ENCODE data around the gene SORCS2. TPM values are rescaled to one million over a fixed set of nuclear protein-coding genes. Genes with fewer than 3 reads are reported as not detected.
A peak's percentile ranks its signal among the peaks of the same experiment; 100 is the strongest.

The SORCS2 gene
- total RNA-seq, 8 experiments from 2014 or later: 1.8 to 14.0 (median 5.3) TPM

DNA sequence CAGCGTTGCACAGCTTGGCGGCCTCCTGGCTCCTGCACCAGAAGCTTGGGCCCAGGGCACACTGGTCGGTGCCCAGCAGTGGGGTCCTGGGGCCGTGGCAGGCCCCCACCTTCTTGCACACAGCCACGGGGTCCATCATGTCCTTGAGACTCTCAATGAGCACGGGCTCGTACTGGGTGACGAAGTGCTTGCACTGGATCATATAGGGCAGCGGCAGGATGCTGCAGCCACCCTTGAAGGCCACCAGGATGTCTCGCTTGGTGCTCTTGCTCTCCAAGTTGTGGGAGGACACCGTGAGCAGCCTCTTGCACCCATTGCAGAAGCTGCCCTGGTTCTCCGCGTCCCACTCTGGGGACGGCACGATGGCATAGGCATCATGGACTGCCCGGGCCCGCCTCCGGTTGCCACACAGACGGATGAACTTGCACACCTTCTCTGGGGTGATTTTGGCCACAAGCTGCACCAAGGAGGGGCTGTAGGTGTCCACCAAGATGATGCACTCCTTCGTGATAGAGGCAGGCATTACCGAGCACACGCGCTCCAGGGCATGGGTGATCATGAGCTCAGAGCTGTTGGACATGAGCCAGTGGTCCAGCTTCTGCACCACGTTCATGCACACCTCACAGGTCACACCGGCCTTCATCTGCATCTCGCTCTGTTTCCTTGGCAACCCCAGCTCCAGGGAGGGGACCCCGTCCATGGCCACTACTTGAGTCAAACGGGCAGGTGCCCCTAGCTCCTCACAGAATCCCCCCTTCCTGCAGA is 241.2 kb downstream of the SORCS2 start:
- H3K27ac ChIP-seq: no peak overlapping the region
- peaks cover 24 to 27% of the 10 kb centered on the region in 2 donors for H3K4me1 ChIP-seq (replicated peaks in 1 of 2)
- ATAC-seq (replicated peaks in 6 of 8): peak in 1 of 8 experiments; percentile 38
- in situ Hi-C loops (cut with MboI; ENCODE audit: low pct_unique_long_range_greater_than_20kb in 2 of 9, low sequenced_read_pairs in 9 of 9, unreplicated experiment in 9 of 9): no loop called here
- WGBS, 10 experiments: 59 to 100% (median 83%) methylated on average over 2 to 10 of the region's 28 CpGs; no CpG with 5 or more reads in 2 of the 10 experiments
- no peak overlapping the region for H3K4me3 ChIP-seq

DNA sequence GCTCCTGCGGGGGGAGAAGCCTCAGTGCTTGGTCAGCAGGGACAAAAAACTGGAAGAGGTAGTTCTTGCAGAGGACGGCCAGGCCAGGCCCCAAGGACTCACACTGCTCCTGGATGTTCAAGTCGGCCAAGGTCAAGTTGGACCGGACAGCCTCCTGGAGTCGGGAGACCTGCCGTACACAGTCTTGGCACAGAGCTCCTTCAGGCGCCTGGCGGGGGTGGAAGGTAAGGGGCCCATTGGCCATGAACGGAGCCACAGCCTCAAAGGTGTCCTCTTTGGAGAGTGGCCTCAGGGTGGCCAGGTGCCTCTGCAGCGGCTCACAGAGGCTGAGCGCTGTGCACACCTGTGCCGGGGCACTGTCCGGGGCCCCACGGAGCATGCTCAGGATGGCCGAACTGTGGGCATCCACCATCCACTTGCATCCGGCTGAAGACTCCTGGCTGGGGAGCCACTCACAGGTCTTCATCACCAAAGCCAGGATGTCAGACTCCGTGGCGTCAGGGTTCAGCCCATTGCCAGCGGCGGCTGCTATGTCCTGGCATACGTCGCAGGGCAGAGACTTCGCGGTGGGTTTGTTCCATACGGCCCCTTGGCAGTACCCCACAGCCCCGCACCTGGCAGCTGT is 241.9 kb downstream of the SORCS2 start:
- Histone ChIP-seq H3K27ac (no peak overlapping the region), H3K4me3 (no peak overlapping the region), H3K4me1 (replicated peaks in 1 of 2) (peaks cover 24 to 27% of the 10 kb centered on the region in 2 donors)
- 0 to 100% (median 94%) methylated on average over 1 to 15 of the region's 26 CpGs; no CpG with 5 or more reads in 5 of the 10 experiments for WGBS, 10 experiments
- ATAC-seq (replicated peaks in 6 of 8): no peak
- in situ Hi-C loops (cut with MboI; ENCODE audit: low pct_unique_long_range_greater_than_20kb in 2 of 9, low sequenced_read_pairs in 9 of 9, unreplicated experiment in 9 of 9): no loop called here

GRCh38 chr4:7434766-7435150 is 242.4 kb downstream of the SORCS2 start, which contains the start of gene PSAPL1:
TSS of gene PSAPL1 (minus strand) at chr4:7434930. CDS start at chr4:7434879, 51 bp downstream.
- peaks cover 23 to 24% of the 10 kb centered on the region in 2 donors for H3K4me1 ChIP-seq (replicated peaks in 1 of 2)
- ATAC-seq (replicated peaks in 6 of 8): peak; percentile 91 to 99 (median 94)
- WGBS, 10 experiments: 60% methylated on average over 1 of the region's 7 CpGs; no CpG with 5 or more reads in 9 of the 10 experiments
- no peak within 1 kb of the TSS for H3K27ac ChIP-seq
- no peak within 1 kb of the TSS for H3K4me3 ChIP-seq
- in situ Hi-C loops (cut with MboI; ENCODE audit: low pct_unique_long_range_greater_than_20kb in 2 of 9, low sequenced_read_pairs in 9 of 9, unreplicated experiment in 9 of 9): no loop called here

DNA sequence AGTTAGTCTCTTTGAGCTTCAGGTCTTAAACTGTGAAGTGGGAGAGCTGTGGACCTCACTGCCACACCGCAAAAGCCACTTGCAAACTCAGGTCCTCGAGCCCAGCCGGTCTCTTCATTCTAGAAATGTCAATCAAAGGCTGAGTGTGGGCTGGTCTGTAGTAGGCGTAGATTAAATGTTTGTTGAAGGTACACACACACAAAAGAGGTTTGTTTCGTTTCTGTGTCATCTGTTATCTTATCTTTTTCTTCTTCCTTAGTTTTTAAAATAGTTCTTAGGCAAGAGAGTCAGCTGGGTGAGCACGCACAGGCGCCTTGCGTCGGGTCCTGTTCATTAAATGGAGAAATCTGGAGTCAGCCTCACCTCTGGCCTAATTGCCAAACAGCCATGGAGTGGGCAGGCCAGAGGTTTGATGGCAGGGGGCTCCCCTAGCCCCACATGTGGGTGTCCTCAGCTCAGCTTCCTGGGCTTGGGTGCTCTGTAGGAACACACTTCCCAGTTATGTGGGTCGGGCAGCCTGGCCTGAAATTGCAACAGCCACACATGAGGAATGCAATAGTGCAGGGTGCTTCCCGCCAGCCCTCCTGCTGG is 243.2 kb downstream of the SORCS2 start:
- ATAC-seq (replicated peaks in 6 of 8): no peak
- Histone ChIP-seq H3K4me1 (replicated peaks in 1 of 2) (peaks cover 18 to 21% of the 10 kb centered on the region in 2 donors), H3K4me3 (no peak overlapping the region), H3K27ac (no peak overlapping the region)
- in situ Hi-C loops (cut with MboI; ENCODE audit: low pct_unique_long_range_greater_than_20kb in 2 of 9, low sequenced_read_pairs in 9 of 9, unreplicated experiment in 9 of 9): no loop called here
- WGBS, 10 experiments: 69 to 100% (median 94%) methylated on average over 1 to 7 of the region's 11 CpGs; no CpG with 5 or more reads in 4 of the 10 experiments

DNA sequence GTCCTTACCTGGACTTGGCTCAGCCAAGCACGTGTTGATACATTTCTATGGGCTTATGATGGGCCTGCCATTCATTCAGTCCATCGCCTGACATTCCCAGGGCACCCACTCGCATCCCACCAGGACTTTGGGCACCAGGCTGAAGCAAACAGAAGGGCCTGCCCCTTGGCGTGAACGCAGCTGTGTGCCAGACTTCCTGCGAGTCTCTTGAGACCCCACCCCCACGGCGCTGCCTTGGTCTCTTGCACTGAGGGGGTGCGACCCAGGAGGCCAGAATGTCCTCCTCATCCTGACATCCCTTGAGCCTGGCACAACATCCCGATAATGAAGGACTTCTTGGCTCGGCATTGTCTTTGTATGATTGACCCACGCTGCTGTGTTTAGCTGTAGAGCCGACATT is 243.9 kb downstream of the SORCS2 start:
- Histone ChIP-seq H3K4me3 (no peak overlapping the region), H3K27ac (no peak overlapping the region), H3K4me1 (replicated peaks in 1 of 2) (peaks cover 22 to 25% of the 10 kb centered on the region in 2 donors)
- in situ Hi-C loops (cut with MboI; ENCODE audit: low pct_unique_long_range_greater_than_20kb in 2 of 9, low sequenced_read_pairs in 9 of 9, unreplicated experiment in 9 of 9): no loop called here
- 40 to 94% (median 62%) methylated on average over 2 to 5 of the region's 13 CpGs; no CpG with 5 or more reads in 3 of the 10 experiments for WGBS, 10 experiments
- ATAC-seq (replicated peaks in 6 of 8): no peak

- no peak overlapping the region for H3K27ac ChIP-seq
- H3K4me3 ChIP-seq: no peak overlapping the region
- no peak for ATAC-seq (replicated peaks in 6 of 8)
- in situ Hi-C loops (cut with MboI; ENCODE audit: low pct_unique_long_range_greater_than_20kb in 2 of 9, low sequenced_read_pairs in 9 of 9, unreplicated experiment in 9 of 9): no loop called here
- 40 to 100% (median 100%) methylated on average over 1 of the region's 2 CpGs; no CpG with 5 or more reads in 7 of the 10 experiments for WGBS, 10 experiments
- peaks cover 18 to 33% of the 10 kb centered on the region in 2 donors for H3K4me1 ChIP-seq (replicated peaks in 1 of 2)
These were observed 247.4 kb downstream of the SORCS2 start for GRCh38 chr4:7439699-7440098.

- in situ Hi-C loops (cut with MboI; ENCODE audit: low pct_unique_long_range_greater_than_20kb in 2 of 9, low sequenced_read_pairs in 9 of 9, unreplicated experiment in 9 of 9): no loop called here
- Histone ChIP-seq H3K27ac (peak overlapping the region; percentile 64 to 80), H3K4me1 (replicated peaks in 1 of 2) (peaks cover 22 to 34% of the 10 kb centered on the region in 2 donors), H3K4me3 (no peak overlapping the region)
- WGBS, 10 experiments: 50 to 80% methylated on average over 2 of the region's 7 CpGs; no CpG with 5 or more reads in 8 of the 10 experiments
- ATAC-seq (replicated peaks in 6 of 8): peak in 1 of 8 experiments; percentile 40
These were observed 248.9 kb downstream of the SORCS2 start for GRCh38 chr4:7441201-7441600.

DNA sequence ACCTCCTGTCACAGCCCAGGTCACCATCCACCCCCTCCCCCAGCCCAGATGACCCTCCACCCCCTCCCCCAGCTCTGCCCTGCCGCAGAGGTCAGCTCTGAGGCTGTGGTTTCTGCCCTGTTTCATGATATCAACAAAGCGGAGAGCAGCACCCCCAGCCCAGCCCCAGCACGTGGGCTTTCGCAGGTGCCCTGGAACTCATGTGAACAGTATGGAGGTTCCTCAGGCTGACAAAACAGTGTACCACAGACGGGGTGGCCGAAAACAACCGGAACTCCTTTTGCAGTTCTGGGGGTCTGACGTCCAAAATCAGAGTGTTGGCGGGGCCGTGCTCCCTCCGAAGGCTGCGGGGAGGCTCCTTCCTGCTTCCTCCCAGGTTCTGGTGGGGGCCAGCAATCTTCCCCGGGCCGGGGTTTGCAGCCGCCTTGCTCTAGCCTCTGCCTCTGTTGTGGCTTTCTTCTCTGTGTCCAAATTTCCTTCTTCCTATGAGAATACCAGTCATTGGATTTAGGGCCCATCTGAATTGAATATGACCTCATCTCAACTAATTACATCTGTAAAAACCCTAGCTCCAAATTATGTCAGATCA is 250.3 kb downstream of the SORCS2 start:
- ATAC-seq (replicated peaks in 6 of 8): peak in 5 of 8 experiments; percentile 33 to 89 (median 88)
- H3K4me3 ChIP-seq: no peak overlapping the region
- H3K4me1 ChIP-seq (replicated peaks in 1 of 2): peaks cover 25 to 37% of the 10 kb centered on the region in 2 donors
- WGBS, 10 experiments: 39 to 100% (median 67%) methylated on average over 1 to 10 of the region's 15 CpGs; no CpG with 5 or more reads in 4 of the 10 experiments
- in situ Hi-C loops (cut with MboI; ENCODE audit: low pct_unique_long_range_greater_than_20kb in 2 of 9, low sequenced_read_pairs in 9 of 9, unreplicated experiment in 9 of 9): no loop called here
- H3K27ac ChIP-seq: peak overlapping the region; percentile 68 to 86

DNA sequence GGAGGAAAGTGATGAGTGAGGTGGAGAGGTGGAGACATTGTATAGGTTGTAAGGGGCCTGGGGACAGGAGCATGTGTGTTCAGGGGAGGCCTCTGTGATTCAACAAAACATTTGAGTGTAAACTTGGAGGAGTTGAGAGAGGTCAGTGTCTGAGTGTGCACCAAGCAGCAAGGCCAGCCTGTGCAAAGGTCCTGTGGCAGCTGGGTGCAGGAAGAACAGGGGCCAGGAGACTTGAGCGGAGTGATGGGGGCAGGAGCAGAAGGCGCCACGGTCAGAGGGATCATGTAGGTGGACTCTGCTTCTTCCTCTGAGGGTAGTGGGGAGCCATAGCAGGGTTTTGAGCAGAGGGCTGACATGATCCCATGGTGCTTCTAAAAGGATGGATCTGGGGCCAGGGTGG is 252.0 kb downstream of the SORCS2 start:
- H3K4me3 ChIP-seq: no peak overlapping the region
- peaks cover 28 to 37% of the 10 kb centered on the region in 2 donors for H3K4me1 ChIP-seq (replicated peaks in 1 of 2)
- in situ Hi-C loops (cut with MboI; ENCODE audit: low pct_unique_long_range_greater_than_20kb in 2 of 9, low sequenced_read_pairs in 9 of 9, unreplicated experiment in 9 of 9): no loop called here
- WGBS, 10 experiments: 82 to 83% methylated on average over 1 to 2 of the region's 3 CpGs; no CpG with 5 or more reads in 8 of the 10 experiments
- no peak overlapping the region for H3K27ac ChIP-seq
- ATAC-seq (replicated peaks in 6 of 8): no peak

DNA sequence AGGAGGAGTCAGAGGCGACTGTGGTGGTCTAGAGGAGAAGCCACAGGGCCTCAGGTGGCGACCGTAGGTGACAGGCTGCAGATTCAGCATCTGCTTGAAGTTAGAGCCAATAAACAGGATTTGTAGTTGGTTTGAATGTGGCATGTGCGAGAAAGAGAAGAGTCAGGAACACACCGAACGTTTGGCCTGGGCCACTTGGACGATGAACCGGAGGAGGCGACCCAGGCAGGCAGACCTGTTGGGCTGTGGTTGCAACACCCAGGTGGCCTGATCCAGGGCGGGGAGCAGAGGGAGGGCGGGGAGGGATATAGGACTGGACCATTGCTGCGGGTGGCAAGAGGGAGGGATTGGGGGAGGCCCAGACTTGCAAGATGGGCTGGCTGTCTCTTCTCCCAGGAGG is 252.4 kb downstream of the SORCS2 start:
- 94 to 100% (median 100%) methylated on average over 1 to 9 of the region's 12 CpGs; no CpG with 5 or more reads in 7 of the 10 experiments for WGBS, 10 experiments
- Histone ChIP-seq H3K4me3 (no peak overlapping the region), H3K27ac (no peak overlapping the region), H3K4me1 (replicated peaks in 1 of 2) (peaks cover 28 to 37% of the 10 kb centered on the region in 2 donors)
- in situ Hi-C loops (cut with MboI; ENCODE audit: low pct_unique_long_range_greater_than_20kb in 2 of 9, low sequenced_read_pairs in 9 of 9, unreplicated experiment in 9 of 9): no loop called here
- ATAC-seq (replicated peaks in 6 of 8): no peak

DNA sequence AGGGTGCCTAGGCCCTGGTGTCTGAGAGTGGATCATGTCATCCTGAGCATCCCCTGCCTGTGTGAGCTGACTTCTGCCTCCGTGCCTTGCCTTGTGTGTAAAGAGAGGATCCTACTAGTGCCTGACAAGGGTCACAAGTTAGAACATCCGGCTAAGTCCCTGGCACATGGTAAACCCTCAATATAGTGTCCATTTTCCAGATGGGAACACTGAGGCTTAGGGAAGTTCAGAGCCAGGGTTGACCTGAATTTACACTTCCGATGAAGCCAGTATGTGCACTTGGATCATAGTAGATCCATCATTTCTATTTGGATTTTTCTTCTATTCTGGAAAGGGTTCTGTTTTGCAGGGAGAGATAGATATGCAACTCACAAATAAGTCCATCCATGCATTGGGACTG is 254.9 kb downstream of the SORCS2 start:
- in situ Hi-C loops (cut with MboI; ENCODE audit: low pct_unique_long_range_greater_than_20kb in 2 of 9, low sequenced_read_pairs in 9 of 9, unreplicated experiment in 9 of 9): no loop called here
- Histone ChIP-seq H3K27ac (no peak overlapping the region), H3K4me3 (no peak overlapping the region), H3K4me1 (replicated peaks in 1 of 2) (peaks cover 17 to 24% of the 10 kb centered on the region in 2 donors)
- WGBS, 10 experiments: 40 to 93% (median 86%) methylated on average over 1 to 2 of the region's 3 CpGs; no CpG with 5 or more reads in 5 of the 10 experiments
- ATAC-seq (replicated peaks in 6 of 8): no peak

DNA sequence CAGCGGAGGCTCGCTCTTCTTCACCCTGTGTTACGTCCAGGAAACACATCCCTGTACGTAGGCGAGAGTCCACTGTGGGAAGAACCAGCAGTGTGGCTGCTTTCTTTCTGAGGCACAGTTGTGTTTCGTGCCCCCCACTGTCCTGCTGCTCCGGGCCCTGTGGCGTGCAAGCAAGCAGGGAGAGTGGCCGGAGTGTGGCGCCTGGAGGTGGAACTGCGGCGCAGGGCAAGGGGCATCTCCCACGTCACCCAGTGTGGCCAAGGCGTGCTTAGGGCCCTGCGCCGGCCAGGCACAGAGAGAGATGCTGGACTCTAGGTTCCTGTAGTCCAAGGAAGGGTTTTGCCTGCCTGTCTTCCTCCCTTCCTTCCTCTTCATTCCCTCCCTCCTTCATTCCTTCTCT is 255.7 kb downstream of the SORCS2 start:
- H3K4me1 ChIP-seq (replicated peaks in 1 of 2): peaks cover 13 to 18% of the 10 kb centered on the region in 2 donors
- 20 to 100% (median 63%) methylated on average over 1 to 5 of the region's 16 CpGs; no CpG with 5 or more reads in 2 of the 10 experiments for WGBS, 10 experiments
- H3K27ac ChIP-seq: no peak overlapping the region
- H3K4me3 ChIP-seq: no peak overlapping the region
- ATAC-seq (replicated peaks in 6 of 8): peak in 2 of 8 experiments; percentile 13
- in situ Hi-C loops (cut with MboI; ENCODE audit: low pct_unique_long_range_greater_than_20kb in 2 of 9, low sequenced_read_pairs in 9 of 9, unreplicated experiment in 9 of 9): no loop called here

Measured in motor neuron (in vitro differentiated cells).